Activated naive CD8-positive, alpha-beta T cell treated with anti-CD3 and anti-CD28 coated beads, Interleukin-2, amount 10 ng/mL, durations not matched to agents 7 days and 5 days (primary cell): ENCODE measurements around the gene ALKBH6. TPM values are rescaled to one million over a fixed set of nuclear protein-coding genes. Genes with fewer than 3 reads are reported as not detected.
"Not testable (repeated sequence)": the region's sequence is repeated elsewhere in the genome, so short reads cannot be mapped to it uniquely, and the experiment has no call there.

Source experiments
- ATAC-seq: fragments of 150-1000 bp; cut with Tn5 transposase; one replicate; pipeline ENCODE4 v1.10.0; 2021; ENCODE audit warnings: low read depth, moderate library complexity
- POLR2A ChIA-PET: fragments of 350-600 bp; sonication (Branson Sonifier 250); formaldehyde crosslinking; loops from one replicate; lab custom pipeline; 2021; ENCODE audit warnings: antibody characterized with exemption; lab: Charles Lee
- DNase-seq: peaks from one replicate; pipeline ENCODE4 v3.0.0; 2021
- H3K27ac Mint-ChIP-seq: one replicate; pipeline ENCODE4 v1.8.0; 2022; ENCODE audit warnings: mild to moderate bottlenecking, mixed read lengths
- H3K27me3 Mint-ChIP-seq: one replicate; pipeline ENCODE4 v1.8.0; 2022; ENCODE audit warnings: mild to moderate bottlenecking, moderate library complexity, mixed read lengths
- H3K36me3 Mint-ChIP-seq: one replicate; pipeline ENCODE4 v1.8.0; 2021; ENCODE audit warnings: mild to moderate bottlenecking, mixed read lengths
- H3K4me1 Mint-ChIP-seq: one replicate; pipeline ENCODE4 v1.8.0; 2021; ENCODE audit warnings: mixed read lengths
- H3K4me3 Mint-ChIP-seq: one replicate; pipeline ENCODE4 v1.8.0; 2022; ENCODE audit warnings: mild to moderate bottlenecking, moderate library complexity, mixed read lengths
- H3K9me3 Mint-ChIP-seq: one replicate; pipeline ENCODE4 v1.8.0; 2021; ENCODE audit warnings: mixed read lengths
- total RNA-seq, 2 experiments: library from RNA; stranded (reverse); gene quantifications; one replicate each; pipeline ENCODE4 v1.2.3, GENCODE V29; 2021

The ALKBH6 gene
- total RNA-seq, 2 experiments from 2014 or later: 56.4 to 61.1 TPM

GRCh38 chr19:35980997-35981396 lies 33.0 kb downstream of the ALKBH6 start:
- H3K27ac Mint-ChIP-seq, ATAC-seq, POLR2A ChIA-PET: not testable (repeated sequence)

GRCh38 chr19:35978832-35979365 lies 35.1 kb downstream of the ALKBH6 start:
- no peaks in the 10 kb centered on the region for H3K9me3 Mint-ChIP-seq
- peaks cover 4% of the 10 kb centered on the region for H3K27me3 Mint-ChIP-seq
- no peak for DNase-seq
- no peaks in the 10 kb centered on the region for H3K36me3 Mint-ChIP-seq
- ATAC-seq: no peak
- H3K4me3 Mint-ChIP-seq: no peak overlapping the region
- no peak overlapping the region for H3K27ac Mint-ChIP-seq
- POLR2A ChIA-PET: no interaction called here
- no peaks in the 10 kb centered on the region for H3K4me1 Mint-ChIP-seq

More at GRCh38 chr19:35980997-35981396, 33.0 kb downstream of the ALKBH6 start:
- H3K4me3 Mint-ChIP-seq, H3K36me3 Mint-ChIP-seq, DNase-seq, H3K9me3 Mint-ChIP-seq, H3K4me1 Mint-ChIP-seq: not testable (repeated sequence)
- peaks cover 18% of the 10 kb centered on the region for H3K27me3 Mint-ChIP-seq

- Mint-ChIP-seq H3K4me1 (no peaks in the 10 kb centered on the region), H3K4me3 (no peak overlapping the region), H3K9me3 (no peaks in the 10 kb centered on the region), H3K27ac (no peak overlapping the region), H3K36me3 (no peaks in the 10 kb centered on the region), H3K27me3 (peaks cover 6% of the 10 kb centered on the region)
- no peak for ATAC-seq
- POLR2A ChIA-PET: no interaction called here
- no peak for DNase-seq
These were observed 35.7 kb downstream of the ALKBH6 start for GRCh38 chr19:35978271-35978670.

- ATAC-seq (peak; percentile 71), DNase-seq (no peak)
- H3K9me3 Mint-ChIP-seq: no peaks in the 10 kb centered on the region
- no peaks in the 10 kb centered on the region for H3K36me3 Mint-ChIP-seq
- no peak overlapping the region for H3K27ac Mint-ChIP-seq
- H3K4me3 Mint-ChIP-seq: no peak overlapping the region
- POLR2A ChIA-PET: no interaction called here
- H3K27me3 Mint-ChIP-seq: peaks cover 6% of the 10 kb centered on the region
- no peaks in the 10 kb centered on the region for H3K4me1 Mint-ChIP-seq
These were observed 36.4 kb downstream of the ALKBH6 start for GRCh38 chr19:35977446-35978222.

GRCh38 chr19:35975608-35976214 lies 38.3 kb downstream of the ALKBH6 start:
- Mint-ChIP-seq H3K36me3 (no peaks in the 10 kb centered on the region), H3K27me3 (peaks cover 10% of the 10 kb centered on the region), H3K4me1 (no peaks in the 10 kb centered on the region), H3K9me3 (no peaks in the 10 kb centered on the region), H3K27ac (no peak overlapping the region), H3K4me3 (no peak overlapping the region)
- no peak for DNase-seq
- peak; percentile 50 for ATAC-seq
- POLR2A ChIA-PET: interaction anchor here (0.5 kb wide), 1 partner anchor 123 kb away, joined by 3 read pairs; no protein-coding TSS in a partner anchor

GRCh38 chr19:35973487-35973886 lies 40.5 kb downstream of the ALKBH6 start:
- H3K27me3 Mint-ChIP-seq: peaks cover 10% of the 10 kb centered on the region
- POLR2A ChIA-PET: no interaction called here
- no peak overlapping the region for H3K4me3 Mint-ChIP-seq
- no peak for DNase-seq
- no peaks in the 10 kb centered on the region for H3K9me3 Mint-ChIP-seq
- H3K27ac Mint-ChIP-seq: no peak overlapping the region
- H3K4me1 Mint-ChIP-seq: peaks cover 2% of the 10 kb centered on the region
- no peak for ATAC-seq
- H3K36me3 Mint-ChIP-seq: no peaks in the 10 kb centered on the region

- no peak overlapping the region for H3K4me3 Mint-ChIP-seq
- no peak overlapping the region for H3K27ac Mint-ChIP-seq
- H3K36me3 Mint-ChIP-seq: no peaks in the 10 kb centered on the region
- H3K4me1 Mint-ChIP-seq: peaks cover 4% of the 10 kb centered on the region
- DNase-seq (no peak), ATAC-seq (no peak)
- POLR2A ChIA-PET: interaction anchor here (0.6 kb wide), 1 partner anchor 132 kb away, joined by 3 read pairs; no protein-coding TSS in a partner anchor
- H3K9me3 Mint-ChIP-seq: no peaks in the 10 kb centered on the region
- peaks cover 4% of the 10 kb centered on the region for H3K27me3 Mint-ChIP-seq
These were observed 47.2 kb downstream of the ALKBH6 start for GRCh38 chr19:35966771-35967170.

GRCh38 chr19:35963514-35963913 lies 50.5 kb downstream of the ALKBH6 start:
- no peak for ATAC-seq
- peaks cover 5% of the 10 kb centered on the region for H3K4me1 Mint-ChIP-seq
- H3K4me3 Mint-ChIP-seq: no peak overlapping the region
- DNase-seq: peak; percentile 63
- H3K36me3 Mint-ChIP-seq: no peaks in the 10 kb centered on the region
- no peaks in the 10 kb centered on the region for H3K9me3 Mint-ChIP-seq
- POLR2A ChIA-PET: no interaction called here
- H3K27ac Mint-ChIP-seq: no peak overlapping the region
- peaks cover 17% of the 10 kb centered on the region for H3K27me3 Mint-ChIP-seq

- POLR2A ChIA-PET: no interaction called here
- no peak for ATAC-seq
- H3K4me3 Mint-ChIP-seq: no peak overlapping the region
- no peaks in the 10 kb centered on the region for H3K36me3 Mint-ChIP-seq
- peaks cover 25% of the 10 kb centered on the region for H3K27me3 Mint-ChIP-seq
- no peak overlapping the region for H3K27ac Mint-ChIP-seq
- DNase-seq: no peak
- no peaks in the 10 kb centered on the region for H3K9me3 Mint-ChIP-seq
- peaks cover 4% of the 10 kb centered on the region for H3K4me1 Mint-ChIP-seq
These were observed 53.5 kb downstream of the ALKBH6 start for GRCh38 chr19:35960432-35960972.

- POLR2A ChIA-PET: interaction anchor here (1.3 kb wide), 1 partner anchor 54 kb away, joined by 4 read pairs; the partner anchor contains the start of gene ALKBH6
- H3K4me1 Mint-ChIP-seq: peaks cover 6% of the 10 kb centered on the region
- no peaks in the 10 kb centered on the region for H3K9me3 Mint-ChIP-seq
- no peak overlapping the region for H3K4me3 Mint-ChIP-seq
- DNase-seq (no peak), ATAC-seq (no peak)
- H3K27me3 Mint-ChIP-seq: peaks cover 25% of the 10 kb centered on the region
- no peaks in the 10 kb centered on the region for H3K36me3 Mint-ChIP-seq
- no peak overlapping the region for H3K27ac Mint-ChIP-seq
These were observed 54.1 kb downstream of the ALKBH6 start for GRCh38 chr19:35959968-35960320.

Other genes starting within 250 kb of the ALKBH6 start
- gene ARHGAP33, start 238.6 kb downstream of the ALKBH6 start, total RNA-seq: 10 to 100 TPM; 64.4 to 76.5 TPM
- not detected for gene PRODH2, start 201.4 kb downstream of the ALKBH6 start, total RNA-seq
- gene NPHS1, start 161.7 kb downstream of the ALKBH6 start, total RNA-seq: under 1 TPM in 1 of 2 experiments, not detected in 1; 0.40 TPM
- 1 to 10 TPM; 2.9 to 3.0 TPM for gene KIRREL2, start 157.3 kb downstream of the ALKBH6 start, total RNA-seq
- gene APLP1, start 145.6 kb downstream of the ALKBH6 start, total RNA-seq: 1 to 10 TPM; 1.2 to 1.4 TPM
- gene NFKBID, start 113.7 kb downstream of the ALKBH6 start, total RNA-seq: 10 to 100 TPM; 40.7 to 48.7 TPM
- 100 to 1,000 TPM; 186 to 190 TPM for gene HCST, start 111.7 kb downstream of the ALKBH6 start, total RNA-seq
- gene TYROBP, start 105.9 kb downstream of the ALKBH6 start, total RNA-seq: 10 to 100 TPM; 10.6 to 11.2 TPM
- gene LRFN3, start 77.8 kb downstream of the ALKBH6 start, total RNA-seq: 10 to 100 TPM; 10.7 to 12.4 TPM
- 10 to 100 TPM; 22.2 to 22.8 TPM for gene SDHAF1, start 19.0 kb downstream of the ALKBH6 start, total RNA-seq
- 1 to 10 TPM; 3.3 to 3.8 TPM for gene SYNE4, start 5.4 kb downstream of the ALKBH6 start, total RNA-seq
- gene CLIP3, start 18.7 kb upstream of the ALKBH6 start, total RNA-seq: 1 to 10 TPM; 1.4 to 2.2 TPM
- gene THAP8, start 40.1 kb upstream of the ALKBH6 start, total RNA-seq: 1 to 10 TPM; 6.4 to 6.7 TPM
- 10 to 100 TPM; 24.9 to 27.8 TPM for gene WDR62, start 40.7 kb upstream of the ALKBH6 start, total RNA-seq
- gene OVOL3, start 96.9 kb upstream of the ALKBH6 start, total RNA-seq: not detected
- 10 to 100 TPM; 46.1 to 49.8 TPM for gene POLR2I, start 100.7 kb upstream of the ALKBH6 start, total RNA-seq
- 100 to 1,000 TPM; 150 to 152 TPM for gene TBCB, start 101.3 kb upstream of the ALKBH6 start, total RNA-seq
- gene CAPNS1, start 125.9 kb upstream of the ALKBH6 start, total RNA-seq: 100 to 1,000 TPM; 400 to 405 TPM
- not detected for gene COX7A1, start 138.2 kb upstream of the ALKBH6 start, total RNA-seq
- 1 to 10 TPM; 4.2 to 5.2 TPM for gene ZNF565, start 200.5 kb upstream of the ALKBH6 start, total RNA-seq
- gene ZNF146, start 200.9 kb upstream of the ALKBH6 start, total RNA-seq: 10 to 100 TPM; 71.9 to 75.1 TPM